SK-N-SH (cell line): ENCODE data around the gene CRTC1. TPM values are rescaled to one million over a fixed set of nuclear protein-coding genes. Genes with fewer than 3 reads are reported as not detected.

Experiments
- CTCF ChIA-PET: fragments of 300-600, 350-600 bp; formaldehyde crosslinking; extraction: SDS; loops from one replicate; lab custom pipeline; 2021; lab: Yijun Ruan, JAX
- POLR2A ChIA-PET: fragments of 350-600 bp; sonication (Branson Sonifier 250); formaldehyde crosslinking; extraction: SDS; loops from one replicate; lab custom pipeline; 2020; ENCODE audit warnings: antibody characterized with exemption, inconsistent platforms; lab: Yijun Ruan, JAX
- DNase-seq: peaks from one replicate; pipeline ENCODE4 v3.0.0; 2012
- H2AFZ ChIP-seq: fragments of 200-600 bp; sonication (generic); 2 replicates; pipeline ENCODE4 v1.8.1; 2016; ENCODE audit warnings: antibody characterized with exemption, mild to moderate bottlenecking, low read depth
- H3F3A ChIP-seq: fragments of 200-600 bp; sonication (generic); replicated peaks from 2 replicates; pipeline ENCODE3; 2016; ENCODE audit warnings: antibody characterized with exemption, mild to moderate bottlenecking; ENCODE audit not compliant: insufficient read depth
- H3K27ac ChIP-seq, 2 experiments: fragments of 200-500 bp in 1 of 2; fragments of 200-600 bp in 1 of 2; sonication (Bioruptor generic) in 1 of 2; sonication (generic), shearing (Covaris generic) in 1 of 2; 2 replicates each; pipeline versions ENCODE4 v1.5.1 to v1.6.1; 2014 to 2016; ENCODE audit warnings: low read depth in 2 of 2, inconsistent platforms in 1 of 2, low read length in 1 of 2, mild to moderate bottlenecking in 1 of 2, mixed read lengths in 1 of 2
- H3K27me3 ChIP-seq: fragments of 200-600 bp; sonication (generic), shearing (Covaris generic); 2 replicates; pipeline ENCODE4 v1.6.1; 2016; ENCODE audit warnings: mixed run types; ENCODE audit not compliant: insufficient read depth
- H3K36me3 ChIP-seq, 2 experiments: fragments of 200-500 bp in 1 of 2; fragments of 200-600 bp in 1 of 2; sonication (Bioruptor generic) in 1 of 2; sonication (generic) in 1 of 2; replicated peaks in 1 of 2; 2 replicates each; pipeline versions ENCODE3 to v1.5.1; 2014 to 2016; ENCODE audit warnings: low read length in 1 of 2, mild to moderate bottlenecking in 1 of 2; ENCODE audit not compliant: insufficient read depth in 2 of 2, control insufficient read depth in 1 of 2
- H3K4me1 ChIP-seq, 2 experiments: fragments of 200-500 bp in 1 of 2; fragments of 200-600 bp in 1 of 2; sonication (Bioruptor generic) in 1 of 2; sonication (generic), shearing (Covaris generic) in 1 of 2; 2 replicates each; pipeline versions ENCODE4 v1.5.1 to v1.6.1; 2014 to 2016; ENCODE audit warnings: low read depth in 1 of 2, low read length in 1 of 2, mixed run types in 1 of 2; ENCODE audit not compliant: insufficient read depth in 2 of 2, control insufficient read depth in 1 of 2
- H3K4me2 ChIP-seq: fragments of 200-600 bp; sonication (generic), shearing (Covaris generic); 2 replicates; pipeline ENCODE4 v1.6.1; 2017; ENCODE audit warnings: mixed run types
- H3K4me3 ChIP-seq, 2 experiments: fragments of 200-500 bp in 1 of 2; fragments of 200-600 bp in 1 of 2; sonication (Bioruptor generic) in 1 of 2; sonication (generic), shearing (Covaris generic) in 1 of 2; 2 replicates each; pipeline versions ENCODE4 v1.5.1 to v1.8.1; 2014 to 2016; ENCODE audit warnings: low read depth in 2 of 2, inconsistent platforms in 1 of 2, low read length in 1 of 2, mild to moderate bottlenecking in 1 of 2, mixed read lengths in 1 of 2, moderate library complexity in 1 of 2
- H3K79me2 ChIP-seq: fragments of 200-600 bp; sonication (generic); 2 replicates; pipeline ENCODE4 v1.8.1; 2017; ENCODE audit warnings: mild to moderate bottlenecking; ENCODE audit not compliant: insufficient read depth
- H3K9ac ChIP-seq: fragments of 200-600 bp; sonication (generic); 2 replicates; pipeline ENCODE4 v1.6.1; 2017; ENCODE audit warnings: mixed run types
- H3K9me2 ChIP-seq: fragments of 200-600 bp; sonication (generic); 2 replicates; pipeline ENCODE4 v1.6.1; 2017; ENCODE audit warnings: mixed run types
- H3K9me3 ChIP-seq: fragments of 200-600 bp; sonication (generic); 2 replicates; pipeline ENCODE4 v1.6.1; 2017; ENCODE audit warnings: mixed run types, mild to moderate bottlenecking, moderate library complexity
- H4K20me1 ChIP-seq: fragments of 200-600 bp; sonication (generic); 2 replicates; pipeline ENCODE4 v1.6.1; 2017; ENCODE audit warnings: mild to moderate bottlenecking, mixed run types; ENCODE audit not compliant: insufficient read depth
- CHD2 ChIP-seq: fragments of 150-350 bp; IDR thresholded peaks from 2 replicates; pipeline ENCODE4 v1.6.1; 2018; ENCODE audit warnings: low read length; ENCODE audit not compliant: partially characterized antibody
- ELF1 ChIP-seq: IDR thresholded peaks from 2 replicates; pipeline ENCODE4 v1.4.0; 2012
- EZH2phosphoT487 ChIP-seq: fragments of 200-600 bp; sonication (generic); IDR thresholded peaks from 2 replicates; pipeline ENCODE4 v1.6.1; 2017; ENCODE audit warnings: low read depth, mixed run types, mild to moderate bottlenecking, antibody characterized with exemption, moderate library complexity, borderline replicate concordance
- FOSL2 ChIP-seq: IDR thresholded peaks from 2 replicates; pipeline ENCODE4 v1.4.0; 2012; ENCODE audit warnings: low read depth, mild to moderate bottlenecking, moderate library complexity, borderline replicate concordance
- FOXJ3 ChIP-seq: sonication (generic); formaldehyde crosslinking; IDR thresholded peaks from 2 replicates; pipeline ENCODE4 v1.5.1; 2020; ENCODE audit warnings: mild to moderate bottlenecking, missing genetic modification reagents
- FOXM1 ChIP-seq: IDR thresholded peaks from 2 replicates; pipeline ENCODE4 v1.4.0; 2012; ENCODE audit warnings: low read depth, mild to moderate bottlenecking
- GABPA ChIP-seq: IDR thresholded peaks from 2 replicates; pipeline ENCODE4 v1.4.0; 2012; ENCODE audit warnings: low read depth, mild to moderate bottlenecking
- GATA2 ChIP-seq: sonication (generic); formaldehyde crosslinking; IDR thresholded peaks from 2 replicates; pipeline ENCODE4 v1.5.0; 2020; ENCODE audit warnings: mild to moderate bottlenecking, missing genetic modification reagents
- JUND ChIP-seq: IDR thresholded peaks from 2 replicates; pipeline ENCODE4 v1.4.0; 2012
- MEF2A ChIP-seq: IDR thresholded peaks from 2 replicates; pipeline ENCODE4 v1.4.0; 2012; ENCODE audit warnings: low read depth, borderline replicate concordance
- MXI1 ChIP-seq: IDR thresholded peaks from 2 replicates; pipeline ENCODE4 v1.6.1; 2012; ENCODE audit warnings: mild to moderate bottlenecking, low read depth, low read length, improper control_type of control experiment
- NRF1 ChIP-seq: IDR thresholded peaks from 2 replicates; pipeline ENCODE4 v1.6.1; 2012; ENCODE audit warnings: low read depth, mild to moderate bottlenecking, low read length
- POLR2AphosphoS5 ChIP-seq: IDR thresholded peaks from 2 replicates; pipeline ENCODE4 v1.6.1; 2012; ENCODE audit warnings: low read depth, low read length
- RCOR1 ChIP-seq: fragments of 150-350 bp; IDR thresholded peaks from 2 replicates; pipeline ENCODE4 v1.6.1; 2017; ENCODE audit warnings: antibody characterized with exemption, low read length
- RFX5 ChIP-seq: IDR thresholded peaks from 2 replicates; pipeline ENCODE4 v1.6.1; 2012; ENCODE audit warnings: mild to moderate bottlenecking, improper control_type of control experiment, low read length
- RXRA ChIP-seq: IDR thresholded peaks from 2 replicates; pipeline ENCODE4 v1.4.0; 2012; ENCODE audit warnings: low read depth, mild to moderate bottlenecking, borderline replicate concordance
- SIN3A ChIP-seq: IDR thresholded peaks from 2 replicates; pipeline ENCODE4 v1.6.1; 2012; ENCODE audit warnings: low read depth, mild to moderate bottlenecking, low read length, moderate library complexity, borderline replicate concordance
- SMC3 ChIP-seq: IDR thresholded peaks from 2 replicates; pipeline ENCODE4 v1.6.1; 2012; ENCODE audit warnings: low read depth, low read length, improper control_type of control experiment
- TCF12 ChIP-seq: IDR thresholded peaks from 2 replicates; pipeline ENCODE4 v1.4.0; 2012
- TEAD4 ChIP-seq: IDR thresholded peaks from 2 replicates; pipeline ENCODE4 v1.4.0; 2012; ENCODE audit warnings: mild to moderate bottlenecking, borderline replicate concordance; ENCODE audit not compliant: insufficient read depth
- YY1 ChIP-seq: IDR thresholded peaks from 2 replicates; pipeline ENCODE4 v1.4.0; 2012; ENCODE audit warnings: low read depth, mild to moderate bottlenecking
- WGBS: methylation state at CpG from one replicate; pipeline ENCODE4 v1.1.6; 2017; ENCODE audit warnings: low lambda C conversion rate; 5-methylcytosine and 5-hydroxymethylcytosine counted together
- polyA plus RNA-seq, 3 experiments: library from polyadenylated mRNA; depleted of rRNA; stranded (reverse); fragments of >200 nt; gene quantifications; 2 replicates each; pipeline ENCODE4 v1.2.3, GENCODE V29; 2012
- TF ChIP-seq, protein P1 (sequence below): IDR thresholded peaks from 2 replicates; pipeline ENCODE4 v1.4.0; 2012; ENCODE audit warnings: low read depth, borderline replicate concordance
- TF ChIP-seq, protein P2 (sequence below): IDR thresholded peaks from 2 replicates; pipeline ENCODE4 v1.4.0; 2012; ENCODE audit warnings: low read depth, borderline replicate concordance
- TF ChIP-seq, protein P3 (sequence below): fragments of 150-350 bp; IDR thresholded peaks from 2 replicates; pipeline ENCODE4 v1.6.1; 2016; ENCODE audit warnings: mild to moderate bottlenecking, low read depth, low read length
- TF ChIP-seq, protein P4 (sequence below): IDR thresholded peaks from 2 replicates; pipeline ENCODE4 v1.6.1; 2012; ENCODE audit warnings: mild to moderate bottlenecking, low read depth, low read length, moderate library complexity
- TF ChIP-seq, protein P5 (sequence below): fragments of 200-600 bp; sonication (generic); IDR thresholded peaks from 2 replicates; pipeline ENCODE4 v1.6.1; 2017; ENCODE audit warnings: antibody characterized with exemption, mild to moderate bottlenecking, moderate library complexity
- TF ChIP-seq, protein P6 (sequence below): IDR thresholded peaks from 2 replicates; pipeline ENCODE4 v1.4.0; 2012; ENCODE audit warnings: low read depth

CRTC1 gene
- polyA plus RNA-seq, 1 of the 3 experiments (the other 2 are of a cell fraction): 5.0 TPM

DNA sequence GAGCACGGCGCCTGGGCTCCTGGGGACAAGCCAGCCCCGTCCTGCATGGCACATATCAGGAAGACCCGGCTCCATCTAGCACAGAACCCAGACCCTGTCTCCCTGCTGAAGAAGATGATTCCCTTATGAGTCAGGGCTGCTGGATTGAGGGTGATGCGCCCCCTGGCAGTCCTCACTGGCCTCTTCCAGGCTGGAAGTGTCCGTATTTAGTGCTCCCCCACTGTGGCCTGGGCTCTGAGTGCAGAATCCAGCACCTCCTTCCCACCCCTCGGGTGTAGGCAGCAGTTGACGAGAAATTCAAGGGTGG is 92.8 kb downstream of the CRTC1 start:
- no peak overlapping the region for H2AFZ ChIP-seq
- 51% methylated on average over 4 of the region's 8 CpGs for WGBS
- no peaks in the 10 kb centered on the region for H3K9me3 ChIP-seq
- ChIA-PET POLR2A (no interaction called here), CTCF (interaction anchor here (1.3 kb wide), 1 partner anchor 71 kb away, joined by 5 read pairs; no protein-coding TSS in a partner anchor)
- H3K9ac ChIP-seq: peak overlapping the region; percentile 24; the same call in 1 of the 2 replicates
- no peaks in the 10 kb centered on the region for H3K79me2 ChIP-seq
- H3K27ac ChIP-seq: peak overlapping the region in 1 of 2 experiments; percentile 75; a peak in 2 of 4 replicates
- DNase-seq: no peak
- H3K4me2 ChIP-seq: peak overlapping the region; percentile 66
- H3K4me1 ChIP-seq: peaks cover 20 to 32% of the 10 kb centered on the region in 2 experiments; a peak in 3 of 4 replicates
- H4K20me1 ChIP-seq: no peaks in the 10 kb centered on the region
- no peaks in the 10 kb centered on the region for H3K9me2 ChIP-seq
- no peaks in the 10 kb centered on the region for H3K36me3 ChIP-seq
- H3K4me3 ChIP-seq: no peak overlapping the region
- no peaks in the 10 kb centered on the region for H3K27me3 ChIP-seq
- peaks cover 10% of the 10 kb centered on the region for H3F3A ChIP-seq
- TF ChIP-seq FOXM1: no peak
- TF ChIP-seq RCOR1: no peak
- no peak for TF ChIP-seq ELF1
- TF ChIP-seq FOXJ3 (CRISPR knock-in tag): no peak
- no peak for TF ChIP-seq MEF2A
- TF ChIP-seq, protein P1, sequence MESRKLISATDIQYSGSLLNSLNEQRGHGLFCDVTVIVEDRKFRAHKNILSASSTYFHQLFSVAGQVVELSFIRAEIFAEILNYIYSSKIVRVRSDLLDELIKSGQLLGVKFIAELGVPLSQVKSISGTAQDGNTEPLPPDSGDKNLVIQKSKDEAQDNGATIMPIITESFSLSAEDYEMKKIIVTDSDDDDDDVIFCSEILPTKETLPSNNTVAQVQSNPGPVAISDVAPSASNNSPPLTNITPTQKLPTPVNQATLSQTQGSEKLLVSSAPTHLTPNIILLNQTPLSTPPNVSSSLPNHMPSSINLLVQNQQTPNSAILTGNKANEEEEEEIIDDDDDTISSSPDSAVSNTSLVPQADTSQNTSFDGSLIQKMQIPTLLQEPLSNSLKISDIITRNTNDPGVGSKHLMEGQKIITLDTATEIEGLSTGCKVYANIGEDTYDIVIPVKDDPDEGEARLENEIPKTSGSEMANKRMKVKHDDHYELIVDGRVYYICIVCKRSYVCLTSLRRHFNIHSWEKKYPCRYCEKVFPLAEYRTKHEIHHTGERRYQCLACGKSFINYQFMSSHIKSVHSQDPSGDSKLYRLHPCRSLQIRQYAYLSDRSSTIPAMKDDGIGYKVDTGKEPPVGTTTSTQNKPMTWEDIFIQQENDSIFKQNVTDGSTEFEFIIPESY: no peak
- TF ChIP-seq EZH2phosphoT487: no peak
- TF ChIP-seq POLR2AphosphoS5: no peak
- TF ChIP-seq YY1: no peak
- TF ChIP-seq TEAD4: no peak
- TF ChIP-seq, protein P2, sequence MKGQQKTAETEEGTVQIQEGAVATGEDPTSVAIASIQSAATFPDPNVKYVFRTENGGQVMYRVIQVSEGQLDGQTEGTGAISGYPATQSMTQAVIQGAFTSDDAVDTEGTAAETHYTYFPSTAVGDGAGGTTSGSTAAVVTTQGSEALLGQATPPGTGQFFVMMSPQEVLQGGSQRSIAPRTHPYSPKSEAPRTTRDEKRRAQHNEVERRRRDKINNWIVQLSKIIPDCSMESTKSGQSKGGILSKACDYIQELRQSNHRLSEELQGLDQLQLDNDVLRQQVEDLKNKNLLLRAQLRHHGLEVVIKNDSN: no peak
- no peak for TF ChIP-seq CHD2
- TF ChIP-seq RFX5: no peak
- TF ChIP-seq FOSL2: peak; percentile 80; the same call in 1 of the 2 replicates
- TF ChIP-seq, protein P3, sequence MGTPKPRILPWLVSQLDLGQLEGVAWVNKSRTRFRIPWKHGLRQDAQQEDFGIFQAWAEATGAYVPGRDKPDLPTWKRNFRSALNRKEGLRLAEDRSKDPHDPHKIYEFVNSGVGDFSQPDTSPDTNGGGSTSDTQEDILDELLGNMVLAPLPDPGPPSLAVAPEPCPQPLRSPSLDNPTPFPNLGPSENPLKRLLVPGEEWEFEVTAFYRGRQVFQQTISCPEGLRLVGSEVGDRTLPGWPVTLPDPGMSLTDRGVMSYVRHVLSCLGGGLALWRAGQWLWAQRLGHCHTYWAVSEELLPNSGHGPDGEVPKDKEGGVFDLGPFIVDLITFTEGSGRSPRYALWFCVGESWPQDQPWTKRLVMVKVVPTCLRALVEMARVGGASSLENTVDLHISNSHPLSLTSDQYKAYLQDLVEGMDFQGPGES: no peak
- TF ChIP-seq SIN3A: no peak
- TF ChIP-seq RXRA: no peak; the same call in 1 of the 2 replicates
- no peak for TF ChIP-seq JUND
- TF ChIP-seq SMC3: peak; percentile 28
- TF ChIP-seq, protein P4, sequence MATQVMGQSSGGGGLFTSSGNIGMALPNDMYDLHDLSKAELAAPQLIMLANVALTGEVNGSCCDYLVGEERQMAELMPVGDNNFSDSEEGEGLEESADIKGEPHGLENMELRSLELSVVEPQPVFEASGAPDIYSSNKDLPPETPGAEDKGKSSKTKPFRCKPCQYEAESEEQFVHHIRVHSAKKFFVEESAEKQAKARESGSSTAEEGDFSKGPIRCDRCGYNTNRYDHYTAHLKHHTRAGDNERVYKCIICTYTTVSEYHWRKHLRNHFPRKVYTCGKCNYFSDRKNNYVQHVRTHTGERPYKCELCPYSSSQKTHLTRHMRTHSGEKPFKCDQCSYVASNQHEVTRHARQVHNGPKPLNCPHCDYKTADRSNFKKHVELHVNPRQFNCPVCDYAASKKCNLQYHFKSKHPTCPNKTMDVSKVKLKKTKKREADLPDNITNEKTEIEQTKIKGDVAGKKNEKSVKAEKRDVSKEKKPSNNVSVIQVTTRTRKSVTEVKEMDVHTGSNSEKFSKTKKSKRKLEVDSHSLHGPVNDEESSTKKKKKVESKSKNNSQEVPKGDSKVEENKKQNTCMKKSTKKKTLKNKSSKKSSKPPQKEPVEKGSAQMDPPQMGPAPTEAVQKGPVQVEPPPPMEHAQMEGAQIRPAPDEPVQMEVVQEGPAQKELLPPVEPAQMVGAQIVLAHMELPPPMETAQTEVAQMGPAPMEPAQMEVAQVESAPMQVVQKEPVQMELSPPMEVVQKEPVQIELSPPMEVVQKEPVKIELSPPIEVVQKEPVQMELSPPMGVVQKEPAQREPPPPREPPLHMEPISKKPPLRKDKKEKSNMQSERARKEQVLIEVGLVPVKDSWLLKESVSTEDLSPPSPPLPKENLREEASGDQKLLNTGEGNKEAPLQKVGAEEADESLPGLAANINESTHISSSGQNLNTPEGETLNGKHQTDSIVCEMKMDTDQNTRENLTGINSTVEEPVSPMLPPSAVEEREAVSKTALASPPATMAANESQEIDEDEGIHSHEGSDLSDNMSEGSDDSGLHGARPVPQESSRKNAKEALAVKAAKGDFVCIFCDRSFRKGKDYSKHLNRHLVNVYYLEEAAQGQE: no peak
- TF ChIP-seq TCF12: no peak
- no peak for TF ChIP-seq MXI1
- no peak for TF ChIP-seq GATA2 (CRISPR knock-in tag)
- TF ChIP-seq, protein P5, sequence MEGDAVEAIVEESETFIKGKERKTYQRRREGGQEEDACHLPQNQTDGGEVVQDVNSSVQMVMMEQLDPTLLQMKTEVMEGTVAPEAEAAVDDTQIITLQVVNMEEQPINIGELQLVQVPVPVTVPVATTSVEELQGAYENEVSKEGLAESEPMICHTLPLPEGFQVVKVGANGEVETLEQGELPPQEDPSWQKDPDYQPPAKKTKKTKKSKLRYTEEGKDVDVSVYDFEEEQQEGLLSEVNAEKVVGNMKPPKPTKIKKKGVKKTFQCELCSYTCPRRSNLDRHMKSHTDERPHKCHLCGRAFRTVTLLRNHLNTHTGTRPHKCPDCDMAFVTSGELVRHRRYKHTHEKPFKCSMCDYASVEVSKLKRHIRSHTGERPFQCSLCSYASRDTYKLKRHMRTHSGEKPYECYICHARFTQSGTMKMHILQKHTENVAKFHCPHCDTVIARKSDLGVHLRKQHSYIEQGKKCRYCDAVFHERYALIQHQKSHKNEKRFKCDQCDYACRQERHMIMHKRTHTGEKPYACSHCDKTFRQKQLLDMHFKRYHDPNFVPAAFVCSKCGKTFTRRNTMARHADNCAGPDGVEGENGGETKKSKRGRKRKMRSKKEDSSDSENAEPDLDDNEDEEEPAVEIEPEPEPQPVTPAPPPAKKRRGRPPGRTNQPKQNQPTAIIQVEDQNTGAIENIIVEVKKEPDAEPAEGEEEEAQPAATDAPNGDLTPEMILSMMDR: peak; percentile 64
- no peak for TF ChIP-seq NRF1
- TF ChIP-seq, protein P6, sequence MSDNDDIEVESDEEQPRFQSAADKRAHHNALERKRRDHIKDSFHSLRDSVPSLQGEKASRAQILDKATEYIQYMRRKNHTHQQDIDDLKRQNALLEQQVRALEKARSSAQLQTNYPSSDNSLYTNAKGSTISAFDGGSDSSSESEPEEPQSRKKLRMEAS: no peak
- no peak for TF ChIP-seq GABPA
